Adipose tissue (tissue), 3 donors: ENCODE results near the gene EPS8L1. TPM values are rescaled to one million over a fixed set of nuclear protein-coding genes. Genes with fewer than 3 reads are reported as not detected.
"Not testable (repeated sequence)": the region's sequence is repeated elsewhere in the genome, so short reads cannot be mapped to it uniquely, and the experiment has no call there.

Experiments
- H3K27ac ChIP-seq: one replicate; pipeline ENCODE4 v1.5.1; 2013; ENCODE audit warnings: low read depth, low read length
- WGBS, 3 donors: extraction: QIAGEN DNeasy Blood & Tissue Kit; methylation state at CpG; one replicate each; pipeline ENCODE4 v1.1.7; 2013; 5-methylcytosine and 5-hydroxymethylcytosine counted together
- polyA plus RNA-seq, 3 donors: library from polyadenylated mRNA; stranded (reverse); fragments of 200-250 nt; gene quantifications; one replicate each; pipeline ENCODE4 v1.2.3, GENCODE V29; 2013
- donor health status: healthy with polysubstance abuse.
- donor health status: Bipolar disorder and iron deficiency.
- donor health status: healthy.

EPS8L1 gene
- polyA plus RNA-seq, 3 donors, result 7.8 to 13.3 (median 9.1) TPM

DNA sequence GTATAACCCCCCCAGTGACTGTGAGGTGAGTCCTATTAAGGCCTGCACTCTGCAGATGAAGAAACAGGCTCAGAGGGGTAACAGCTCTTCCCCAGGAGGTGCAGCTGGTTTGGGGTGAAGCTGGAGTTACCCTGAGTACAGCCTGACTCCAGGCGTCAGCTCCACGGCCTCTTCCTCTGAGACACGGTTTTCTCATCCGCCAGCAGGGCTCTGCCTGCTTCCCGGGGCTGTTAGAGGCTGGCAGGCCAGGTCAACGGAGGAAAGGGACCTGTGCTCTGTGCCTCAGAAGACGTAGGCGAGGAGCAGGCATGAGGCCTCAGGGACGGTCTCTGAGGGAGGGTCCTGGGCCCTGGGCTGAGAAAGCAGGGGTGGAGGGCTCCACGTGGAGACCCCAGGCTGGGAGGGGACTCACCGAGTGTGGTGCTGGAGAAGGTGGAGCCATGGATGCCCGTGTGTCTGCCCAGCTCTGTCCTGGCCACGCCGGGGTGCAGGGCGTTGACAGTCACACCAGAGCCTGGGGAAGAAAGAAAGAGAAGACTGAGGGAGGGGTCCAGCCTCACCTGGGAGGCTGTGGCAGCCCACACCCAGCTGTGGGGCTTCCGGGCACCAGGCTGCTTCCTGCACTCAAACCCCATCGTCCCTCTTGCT is 28.6 kb upstream of the EPS8L1 start:
- 91 to 92% (median 92%) methylated on average over 17 of the region's 17 CpGs for WGBS, 3 donors
- no peak overlapping the region for H3K27ac ChIP-seq

DNA sequence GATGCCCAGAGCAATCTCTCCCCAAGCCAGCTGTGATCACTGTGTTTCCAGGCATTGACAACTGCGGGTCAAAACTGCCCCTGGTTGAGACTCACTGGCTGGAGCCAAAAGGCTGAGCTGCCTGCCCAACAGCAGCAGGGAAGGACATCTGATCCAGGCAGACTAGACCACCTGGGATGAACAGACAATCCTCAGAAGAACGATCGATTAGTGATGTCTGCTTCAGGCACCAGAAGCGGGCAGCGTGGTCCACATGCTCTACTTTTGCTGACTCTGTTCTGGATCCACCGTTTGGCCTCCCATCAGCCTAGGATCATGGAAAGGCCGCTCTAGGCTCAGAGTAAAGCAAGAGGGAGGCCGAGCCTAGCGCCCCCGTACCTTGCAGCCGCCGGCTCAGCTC is 27.7 kb upstream of the EPS8L1 start:
- H3K27ac ChIP-seq, result no peak overlapping the region
- 92 to 96% (median 93%) methylated on average over 12 of the region's 12 CpGs for WGBS, 3 donors

DNA sequence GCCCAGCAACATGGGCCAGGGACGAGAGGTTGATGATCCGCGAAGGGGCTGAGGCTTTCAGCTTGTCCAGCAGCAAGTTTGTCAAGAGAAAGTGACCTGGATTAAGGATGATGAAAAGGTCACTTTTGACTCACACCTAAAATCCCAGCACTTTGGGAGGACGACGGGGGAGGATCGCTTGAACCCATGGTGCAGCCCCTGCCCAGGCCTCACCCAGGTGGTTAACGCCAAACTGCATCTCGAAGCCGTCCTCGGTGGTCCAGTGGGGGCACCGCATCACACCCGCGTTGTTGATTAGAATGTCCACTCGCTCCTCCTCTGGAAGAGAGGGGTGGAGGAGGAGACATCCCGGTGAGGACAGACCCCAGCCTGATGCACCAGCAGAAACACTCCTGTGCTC is 27.2 kb upstream of the EPS8L1 start:
- H3K27ac ChIP-seq, result no peak overlapping the region
- 94 to 96% (median 95%) methylated on average over 15 of the region's 15 CpGs for WGBS, 3 donors

DNA sequence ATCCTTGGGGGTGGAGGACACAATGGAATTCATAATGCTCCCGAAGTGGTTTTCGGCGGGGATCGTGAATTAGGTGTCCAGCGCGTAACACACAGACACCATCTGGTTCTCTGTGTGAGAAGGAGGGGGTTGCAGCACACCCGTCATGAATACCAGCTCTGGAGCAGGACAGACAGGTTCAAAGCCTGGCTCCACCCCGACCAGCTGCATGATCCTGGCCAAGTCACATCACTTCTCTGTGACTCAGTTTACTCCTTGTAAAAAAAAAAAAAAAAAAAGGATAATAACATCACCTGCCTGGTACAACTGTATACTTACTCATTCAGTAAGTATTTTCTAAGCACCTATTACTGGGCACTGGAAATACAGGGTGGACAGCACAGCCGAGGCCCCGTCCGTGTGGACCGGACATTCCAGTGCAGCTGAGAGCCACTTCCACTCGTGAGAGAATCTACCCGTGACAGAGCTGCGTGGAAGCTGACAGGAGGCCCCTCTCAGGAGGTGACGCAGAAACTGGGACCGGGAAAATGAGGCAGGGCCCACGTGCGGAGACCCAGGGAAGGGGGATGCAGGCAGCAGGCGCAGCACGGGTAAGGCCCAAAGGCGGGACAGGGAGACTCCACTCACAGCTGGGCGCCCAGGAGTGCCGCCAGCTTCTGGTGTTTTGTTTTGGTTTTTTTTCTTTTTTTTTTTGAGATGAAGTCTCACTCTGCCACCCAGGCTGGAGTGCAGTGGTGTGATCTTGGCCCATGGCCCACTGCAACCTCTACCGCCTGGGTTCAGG is 24.7 kb upstream of the EPS8L1 start:
- 96 to 97% (median 96%) methylated on average over 25 of the region's 25 CpGs for WGBS, 3 donors
- H3K27ac ChIP-seq, result no peak overlapping the region

DNA sequence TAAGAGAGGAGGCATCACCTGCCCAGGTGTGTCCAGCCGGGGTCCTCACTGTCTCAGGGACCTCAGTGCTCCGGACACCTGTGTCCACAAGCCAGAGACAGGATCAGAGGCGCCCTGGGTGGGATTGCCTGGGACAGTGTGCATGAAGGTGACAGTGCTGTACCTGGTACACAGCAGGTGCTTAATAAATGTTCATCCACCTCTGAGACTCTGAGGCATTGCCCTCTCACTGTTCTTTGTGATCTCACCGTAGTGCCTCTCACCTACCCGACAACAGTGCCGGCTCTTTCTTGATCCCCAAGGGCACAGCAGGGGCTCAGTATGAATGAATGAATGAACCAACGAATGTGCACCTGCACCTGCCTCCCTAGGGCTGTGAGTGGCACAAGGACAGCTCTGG is 21.9 kb upstream of the EPS8L1 start:
- H3K27ac ChIP-seq, result no peak overlapping the region
- 80 to 93% (median 87%) methylated on average over 7 of the region's 7 CpGs for WGBS, 3 donors

DNA sequence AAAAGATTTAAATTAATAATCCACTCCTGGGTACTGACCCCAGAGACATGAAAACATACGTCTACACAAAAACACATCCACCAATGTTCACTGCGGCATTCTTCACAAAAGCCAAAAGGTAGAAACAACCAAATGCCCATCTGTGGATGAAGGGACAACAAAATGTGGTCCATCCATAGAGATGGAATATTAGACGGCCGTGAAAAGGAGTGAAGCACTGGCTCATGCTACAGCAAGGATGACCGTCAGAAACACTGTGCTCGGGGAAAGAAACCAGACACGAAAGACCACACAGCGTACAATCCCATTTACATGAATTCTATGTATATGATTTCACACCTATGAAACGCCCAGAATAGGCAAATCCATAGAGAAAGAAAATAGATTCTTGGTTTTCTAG is 18.8 kb upstream of the EPS8L1 start:
- WGBS, 3 donors, result 96 to 98% (median 98%) methylated on average over 9 of the region's 9 CpGs
- no peak overlapping the region for H3K27ac ChIP-seq

DNA sequence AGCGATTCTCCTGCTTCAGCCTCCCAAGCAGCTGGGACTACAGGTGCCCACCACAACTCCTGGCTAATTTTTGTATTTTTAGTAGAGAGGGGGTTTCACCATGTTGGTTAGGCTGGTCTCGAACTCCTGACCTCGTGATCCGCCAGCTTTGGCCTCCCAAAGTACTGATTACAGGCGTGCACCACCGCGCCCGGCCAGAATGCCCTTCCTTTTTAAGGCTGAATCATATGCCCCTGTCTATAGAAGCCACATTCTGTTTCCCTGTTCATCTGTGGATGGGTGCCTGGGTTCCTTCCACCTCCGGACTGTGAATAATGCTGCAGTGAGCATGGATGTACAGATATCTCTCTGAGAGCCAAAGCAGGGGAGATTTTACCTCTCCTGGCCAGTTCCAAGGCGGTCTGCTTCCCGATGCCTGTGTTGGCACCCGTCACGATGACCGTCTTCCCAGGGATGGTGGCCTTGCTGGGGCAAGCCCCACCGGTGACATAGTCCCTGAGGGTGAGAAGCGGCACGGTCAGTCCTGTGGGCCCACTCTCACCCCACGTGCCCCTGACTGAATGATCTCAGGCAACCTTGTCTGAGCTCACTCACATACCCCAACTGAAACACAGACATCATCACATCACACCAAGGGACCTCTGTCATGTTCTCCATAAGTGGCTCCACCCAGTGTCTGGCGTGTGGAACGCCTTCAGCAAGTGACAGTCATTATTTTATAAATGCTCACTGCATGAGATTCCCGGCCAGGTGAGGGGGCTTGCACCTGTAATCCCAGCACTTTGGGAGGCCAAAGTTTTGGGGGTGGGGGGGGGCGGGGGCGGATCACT is 16.7 kb upstream of the EPS8L1 start:
- WGBS, 3 donors, result 95 to 96% (median 95%) methylated on average over 23 of the region's 23 CpGs
- H3K27ac ChIP-seq, result no peak overlapping the region

DNA sequence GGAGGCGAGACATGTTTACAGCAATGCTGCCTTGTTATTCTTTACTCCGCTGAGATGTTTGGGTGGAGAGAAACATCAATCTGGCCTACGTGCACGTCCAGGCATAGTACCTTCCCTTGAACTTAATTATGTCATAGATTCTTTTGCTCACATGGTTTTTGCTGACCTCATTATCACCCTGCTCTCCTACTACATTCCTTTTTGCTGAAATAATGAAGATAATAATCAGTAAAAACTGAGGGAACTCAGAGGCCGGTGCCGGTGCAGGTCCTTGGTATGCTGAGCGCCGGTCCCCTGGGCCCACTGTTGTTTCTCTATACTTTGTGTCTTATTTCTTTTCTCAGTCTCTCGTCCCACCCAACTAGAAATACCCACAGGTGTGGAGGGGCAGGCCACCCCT is 15.4 kb upstream of the EPS8L1 start:
- WGBS, 3 donors, result 76 to 87% (median 86%) methylated on average over 9 of the region's 9 CpGs
- H3K27ac ChIP-seq, result not testable (repeated sequence)

DNA sequence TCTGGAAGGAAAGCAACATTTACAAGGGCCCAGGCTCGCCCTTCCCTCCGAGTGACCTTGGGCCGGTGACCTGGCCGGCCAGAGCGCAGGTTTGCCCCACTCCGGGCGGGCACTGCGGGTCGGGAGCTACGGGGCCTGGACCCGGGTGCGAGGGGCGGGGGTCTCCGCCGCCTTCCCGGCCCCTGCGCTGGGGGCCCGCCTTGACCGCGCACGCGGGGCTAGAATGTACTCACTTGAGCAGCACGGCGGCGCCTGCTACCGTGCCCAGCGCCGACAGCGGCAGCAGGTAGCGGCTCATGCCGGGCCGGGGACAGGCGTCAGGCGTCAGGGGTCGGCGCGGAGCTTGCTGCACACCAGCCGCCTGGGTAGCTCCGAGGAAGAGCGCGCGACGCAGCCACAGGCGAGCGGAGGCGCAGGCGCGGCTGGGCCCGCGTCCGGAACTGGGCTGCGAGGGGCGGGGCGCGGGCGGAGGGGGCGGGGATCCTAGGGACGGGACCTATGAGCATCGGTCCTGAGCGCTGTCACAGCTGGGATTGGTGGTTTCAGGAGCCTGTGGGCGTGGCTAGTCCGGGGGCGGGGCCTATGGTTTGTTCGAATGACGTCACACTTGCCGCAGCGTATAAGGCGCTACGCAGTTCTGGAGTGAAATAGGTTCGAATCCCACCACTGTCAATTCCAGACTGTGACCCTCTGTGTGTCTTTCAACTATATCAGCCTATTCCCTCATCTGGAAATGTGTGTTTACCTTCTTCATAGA is 12.8 kb upstream of the EPS8L1 start, which contains the start of gene RDH13:
Gene RDH13, minus strand, starts transcription at position 414 of the 757 bp plus-strand sequence. Its CDS starts 116 bp downstream, at position 298.
- H3K27ac ChIP-seq, result no peak within 1 kb of the TSS
- WGBS, 3 donors, result 1% methylated on average over 66 to 70 of the region's 70 CpGs

DNA sequence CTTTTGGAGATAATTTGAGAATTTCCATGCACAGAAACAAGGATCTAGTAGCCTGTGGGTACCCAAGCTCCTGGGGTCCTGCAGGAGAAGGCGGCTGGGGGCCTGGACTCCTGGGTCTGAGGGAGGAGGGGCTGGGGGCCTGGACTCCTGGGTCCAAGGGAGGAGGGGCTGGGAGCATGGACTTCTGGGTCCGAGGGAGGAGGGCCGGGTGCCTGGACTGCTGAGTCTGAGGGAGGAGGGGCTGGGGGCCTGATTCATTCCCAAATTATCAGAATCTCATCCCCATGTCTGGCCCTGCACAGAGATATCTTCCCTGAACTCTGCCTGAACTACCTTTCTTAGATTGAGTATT is 12.2 kb upstream of the EPS8L1 start:
- WGBS, 3 donors, result 64 to 88% (median 80%) methylated on average over 3 of the region's 3 CpGs
- no peak overlapping the region for H3K27ac ChIP-seq

DNA sequence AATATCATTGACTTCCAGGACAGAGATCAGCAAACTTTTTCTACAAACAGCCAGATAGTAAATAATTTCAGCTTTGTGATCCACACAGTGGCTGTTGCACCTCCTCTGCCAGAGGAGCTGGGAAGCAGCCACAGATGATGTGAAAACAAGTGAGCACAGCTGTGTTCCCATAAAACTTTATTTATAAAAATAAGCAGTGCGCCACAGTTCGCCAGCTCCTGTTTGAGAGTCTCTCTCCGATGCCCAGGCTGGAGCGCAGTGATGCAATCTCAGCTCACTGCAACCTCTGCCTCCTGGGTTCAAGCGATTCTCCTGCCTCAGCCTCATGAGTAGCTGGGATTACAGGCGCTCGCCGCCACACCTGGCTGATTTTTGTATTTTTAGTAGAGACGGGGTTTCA is 10.2 kb upstream of the EPS8L1 start:
- 84 to 88% (median 84%) methylated on average over 9 of the region's 9 CpGs for WGBS, 3 donors
- not testable (repeated sequence) for H3K27ac ChIP-seq

DNA sequence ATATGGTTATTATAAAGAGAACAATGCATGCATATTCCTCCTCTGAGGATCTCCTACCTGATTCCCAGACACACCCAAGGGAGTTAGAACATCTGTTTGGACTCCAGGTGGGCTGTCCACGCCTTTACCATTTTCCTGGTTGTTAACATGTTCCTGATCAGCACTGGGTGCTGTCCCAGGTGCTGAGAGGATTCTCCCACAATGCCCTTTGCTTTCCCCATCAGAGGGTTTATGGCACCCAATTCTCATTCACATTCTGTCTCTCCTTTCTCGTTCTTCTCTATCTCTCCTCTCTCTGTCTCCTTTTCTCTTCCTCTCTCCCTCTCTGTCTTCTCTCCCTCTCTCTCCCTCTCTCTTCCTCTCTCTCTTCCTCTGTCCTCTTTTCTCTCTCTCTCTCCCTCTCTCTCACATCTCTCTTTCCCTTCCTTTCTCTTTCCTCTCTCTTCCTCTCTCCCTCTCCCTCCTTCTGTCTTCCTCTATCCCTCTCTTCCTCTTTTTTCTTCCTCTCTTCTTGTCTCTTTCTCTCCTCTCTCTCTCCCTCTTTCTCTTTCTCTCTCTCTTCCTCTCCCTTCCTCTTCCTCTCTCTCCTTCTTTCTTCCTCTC is 9.5 kb upstream of the EPS8L1 start:
- no peak overlapping the region for H3K27ac ChIP-seq
- 30 to 34% (median 34%) methylated on average over 2 of the region's 2 CpGs for WGBS, 3 donors

DNA sequence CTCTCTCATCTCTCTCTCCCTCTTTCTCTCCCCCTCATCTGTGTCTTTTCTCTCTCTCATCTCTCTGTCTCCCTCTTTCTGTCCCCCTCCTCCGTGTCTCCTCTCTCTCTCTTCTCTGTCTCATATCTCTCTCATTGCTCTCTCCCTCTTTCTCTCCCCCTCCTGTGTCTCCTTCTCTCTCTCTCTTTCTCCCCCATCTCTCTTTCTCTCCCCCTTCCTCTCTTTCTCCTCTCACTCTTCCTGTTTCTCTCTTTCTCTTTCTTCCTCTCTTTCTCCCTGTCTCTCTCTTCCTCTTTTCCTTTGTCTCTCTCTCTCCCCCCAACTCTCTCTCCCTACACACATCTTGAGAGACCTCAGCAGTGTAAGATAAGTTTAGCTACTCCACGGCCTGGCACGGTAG is 7.8 kb upstream of the EPS8L1 start:
- H3K27ac ChIP-seq, result no peak overlapping the region
- WGBS, 3 donors, result 33 to 45% (median 33%) methylated on average over 3 of the region's 3 CpGs

DNA sequence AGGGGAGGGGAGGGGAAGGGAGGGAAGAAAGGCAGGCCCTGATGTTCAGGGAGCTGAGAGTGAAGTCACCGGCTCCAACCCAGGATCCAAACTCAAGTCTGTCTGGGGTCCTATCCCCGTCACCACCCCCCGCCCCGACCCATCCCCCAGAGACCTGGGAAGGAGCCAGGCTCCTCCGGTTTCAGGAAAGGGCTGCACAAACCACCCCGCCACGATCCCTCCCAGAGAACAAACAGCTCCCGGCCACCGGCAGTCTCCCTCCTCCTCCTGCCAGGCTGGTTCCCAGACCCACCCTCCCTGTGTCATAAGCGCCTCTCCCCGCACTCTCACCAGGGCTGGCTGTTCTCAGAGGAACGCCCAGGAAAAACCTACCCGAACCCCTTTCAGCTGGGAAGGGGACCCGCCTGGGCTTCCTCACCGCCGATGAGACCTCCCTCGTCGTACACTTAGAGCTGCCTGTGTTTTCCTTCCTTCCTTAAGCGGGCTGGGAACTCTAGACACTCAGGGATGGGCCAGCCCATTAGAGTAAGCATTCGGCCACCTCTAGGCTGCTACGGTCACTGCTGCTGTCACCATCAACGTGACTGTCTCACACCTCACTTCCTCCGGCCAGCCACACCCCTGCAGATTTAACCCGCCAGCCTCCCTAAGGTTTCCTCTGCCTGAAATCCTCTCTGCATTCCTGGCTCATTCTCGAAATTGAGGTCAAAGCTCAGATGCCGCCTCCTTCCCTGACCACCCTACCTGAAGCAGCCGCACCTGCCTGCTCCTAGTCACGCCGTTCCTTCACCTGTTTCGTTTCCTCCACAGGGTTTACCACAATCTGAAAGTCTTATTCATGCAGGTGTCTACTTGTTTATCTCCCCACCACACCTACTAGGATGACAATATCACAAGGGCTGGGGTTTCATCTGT is 6.5 kb upstream of the EPS8L1 start:
- H3K27ac ChIP-seq, result no peak overlapping the region

DNA sequence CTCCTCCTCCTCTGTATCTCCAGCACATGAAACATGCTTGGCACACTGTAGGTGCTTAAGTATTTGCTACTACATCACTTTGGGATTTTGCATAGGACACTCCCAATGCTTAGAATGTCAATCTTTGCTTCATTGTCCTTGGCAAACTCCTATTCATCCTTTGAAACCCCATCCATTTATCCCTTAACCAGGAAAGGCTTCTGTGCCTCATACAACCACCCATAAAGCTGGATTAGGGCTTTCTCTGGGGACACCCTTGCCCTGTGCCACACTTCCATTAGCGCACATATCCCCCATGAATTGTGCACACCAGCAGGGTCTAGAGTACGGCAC is 5.8 kb upstream of the EPS8L1 start:
- WGBS, 3 donors, result 93 to 96% (median 94%) methylated on average over 2 of the region's 2 CpGs
- H3K27ac ChIP-seq, result no peak overlapping the region

More for the DNA sequence above, 6.5 kb upstream of the EPS8L1 start:
- WGBS, 3 donors, result 4 to 6% (median 4%) methylated on average over 28 to 30 of the region's 30 CpGs

DNA sequence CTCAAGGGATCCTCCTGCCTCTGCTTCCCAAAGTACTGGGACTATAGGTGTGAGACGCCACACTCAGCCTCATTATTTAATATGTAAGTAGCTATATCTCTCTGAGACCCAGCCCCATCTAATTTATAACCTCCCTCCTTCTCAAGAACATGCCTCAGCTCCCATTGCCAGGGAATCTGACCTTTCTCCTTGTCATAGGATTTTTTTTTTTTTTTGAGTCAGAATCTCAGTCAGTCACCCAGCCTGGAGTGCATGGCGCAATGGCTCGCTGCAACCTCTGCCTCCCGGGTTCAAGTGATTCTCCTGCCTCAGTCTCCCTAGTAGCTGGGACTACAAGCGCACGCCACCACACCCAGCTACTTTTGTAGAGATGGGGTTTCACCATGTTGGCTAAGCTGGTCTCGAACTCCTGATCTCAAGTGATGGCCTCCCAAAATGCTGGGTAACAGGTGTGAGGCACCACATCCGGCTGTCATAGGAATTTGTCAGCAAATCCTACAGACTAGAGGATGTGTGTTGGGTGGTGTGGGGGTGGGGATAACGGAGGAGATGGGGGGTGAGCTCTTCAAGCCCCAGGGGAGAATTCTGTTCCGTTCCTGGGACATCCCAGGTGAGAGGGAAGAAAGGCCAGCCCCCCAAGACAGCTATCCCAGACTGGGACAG is 5.1 kb upstream of the EPS8L1 start:
- H3K27ac ChIP-seq, result no peak overlapping the region
- 76 to 83% (median 81%) methylated on average over 10 of the region's 10 CpGs for WGBS, 3 donors

DNA sequence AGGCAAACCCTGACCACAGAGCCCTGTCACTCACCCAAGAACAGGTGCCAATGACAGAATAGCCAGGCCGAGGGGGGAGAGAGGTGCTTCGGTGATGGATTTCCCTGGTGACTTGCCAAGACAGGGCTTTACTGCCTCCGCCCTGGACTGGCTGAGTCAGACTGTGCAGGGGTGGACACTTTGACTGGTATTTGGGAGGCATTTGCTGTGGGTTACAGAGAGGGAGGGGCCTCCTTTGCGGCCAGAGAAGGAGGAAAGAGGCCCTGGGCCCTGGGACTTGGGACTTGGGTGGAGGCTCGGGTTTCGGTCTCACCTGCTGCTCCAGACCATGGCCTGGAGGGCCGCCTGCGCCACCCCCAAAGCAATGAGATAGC is 4.6 kb upstream of the EPS8L1 start:
- 49 to 54% (median 50%) methylated on average over 8 of the region's 8 CpGs for WGBS, 3 donors
- no peak overlapping the region for H3K27ac ChIP-seq
